Measurements from ENCODE around the gene TPSAB1.

DNA sequence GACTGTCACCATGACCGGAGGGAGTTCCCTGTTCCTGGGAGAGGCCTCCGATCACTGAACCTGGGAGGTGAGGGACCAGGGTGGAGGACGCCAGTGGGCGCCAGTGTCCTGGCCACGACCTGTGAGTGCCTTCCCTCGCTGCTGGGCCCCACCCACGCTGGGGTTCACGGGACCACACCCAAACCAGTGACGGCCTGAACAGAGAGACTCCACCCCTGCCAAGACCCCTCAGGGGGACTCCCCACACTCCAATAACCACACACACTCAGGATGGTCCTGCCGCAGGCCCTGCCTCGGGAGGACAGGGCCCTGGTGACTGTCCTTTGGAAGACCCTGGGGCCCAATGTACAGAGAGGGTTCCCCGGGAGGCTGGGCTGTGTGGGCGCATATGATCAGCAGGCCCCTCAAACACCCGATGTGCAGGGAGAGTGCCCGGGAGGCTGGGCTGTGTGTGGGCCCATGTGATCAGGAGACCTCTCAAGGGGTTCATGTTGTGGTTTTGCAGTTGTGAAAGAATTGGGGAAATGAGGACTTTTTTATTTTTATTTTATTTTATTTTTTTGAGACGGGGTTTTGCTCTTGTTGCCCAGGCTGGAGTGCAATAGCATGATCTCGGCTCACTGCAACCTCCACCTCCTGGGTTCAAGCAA, 41.9 kb downstream of the TPSAB1 start:
- TF ChIP-seq, protein P1, sequence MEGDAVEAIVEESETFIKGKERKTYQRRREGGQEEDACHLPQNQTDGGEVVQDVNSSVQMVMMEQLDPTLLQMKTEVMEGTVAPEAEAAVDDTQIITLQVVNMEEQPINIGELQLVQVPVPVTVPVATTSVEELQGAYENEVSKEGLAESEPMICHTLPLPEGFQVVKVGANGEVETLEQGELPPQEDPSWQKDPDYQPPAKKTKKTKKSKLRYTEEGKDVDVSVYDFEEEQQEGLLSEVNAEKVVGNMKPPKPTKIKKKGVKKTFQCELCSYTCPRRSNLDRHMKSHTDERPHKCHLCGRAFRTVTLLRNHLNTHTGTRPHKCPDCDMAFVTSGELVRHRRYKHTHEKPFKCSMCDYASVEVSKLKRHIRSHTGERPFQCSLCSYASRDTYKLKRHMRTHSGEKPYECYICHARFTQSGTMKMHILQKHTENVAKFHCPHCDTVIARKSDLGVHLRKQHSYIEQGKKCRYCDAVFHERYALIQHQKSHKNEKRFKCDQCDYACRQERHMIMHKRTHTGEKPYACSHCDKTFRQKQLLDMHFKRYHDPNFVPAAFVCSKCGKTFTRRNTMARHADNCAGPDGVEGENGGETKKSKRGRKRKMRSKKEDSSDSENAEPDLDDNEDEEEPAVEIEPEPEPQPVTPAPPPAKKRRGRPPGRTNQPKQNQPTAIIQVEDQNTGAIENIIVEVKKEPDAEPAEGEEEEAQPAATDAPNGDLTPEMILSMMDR (IDR thresholded peaks at IDR 0.05; ENCODE audit: low read depth, low read length, missing input control): no peak
- TF ChIP-seq JUND (IDR thresholded peaks at IDR 0.05) (no peak), YY1 (IDR thresholded peaks at IDR 0.05) (no peak), HNF4A (conservative IDR thresholded peaks at IDR 0.05) (no peak), RAD21 (IDR thresholded peaks at IDR 0.05) (no peak)
- TF ChIP-seq, protein P2, sequence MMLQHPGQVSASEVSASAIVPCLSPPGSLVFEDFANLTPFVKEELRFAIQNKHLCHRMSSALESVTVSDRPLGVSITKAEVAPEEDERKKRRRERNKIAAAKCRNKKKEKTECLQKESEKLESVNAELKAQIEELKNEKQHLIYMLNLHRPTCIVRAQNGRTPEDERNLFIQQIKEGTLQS (IDR thresholded peaks at IDR 0.05): no peak
